ENCODE measurements around the gene DOC2A. TPM values are rescaled to one million over a fixed set of nuclear protein-coding genes. Genes with fewer than 3 reads are reported as not detected.

The DOC2A gene
- total RNA-seq, 1 donor: not detected

- no peak for TF ChIP-seq CTCF (IDR thresholded peaks at IDR 0.05; ENCODE audit: insufficient read depth, low read length)
- no peak overlapping the region for H3K4me3 ChIP-seq (ENCODE audit: low read depth, low read length)
- DNase-seq (ENCODE audit: low read depth): peak; percentile 58
Measured at GRCh38 chr16:29992344-29992967, 18.4 kb downstream of the DOC2A start.

GRCh38 chr16:29991571-29991904 lies 19.3 kb downstream of the DOC2A start:
- H3K4me3 ChIP-seq (ENCODE audit: low read depth, low read length): no peak overlapping the region
- no peak for TF ChIP-seq CTCF (IDR thresholded peaks at IDR 0.05; ENCODE audit: insufficient read depth, low read length)
- no peak for DNase-seq (ENCODE audit: low read depth)

- TF ChIP-seq CTCF (IDR thresholded peaks at IDR 0.05; ENCODE audit: insufficient read depth, low read length): no peak
- no peak for DNase-seq (ENCODE audit: low read depth)
- H3K4me3 ChIP-seq (ENCODE audit: low read depth, low read length): no peak overlapping the region
Measured at GRCh38 chr16:29990883-29991570, 19.8 kb downstream of the DOC2A start.

- DNase-seq (ENCODE audit: low read depth): no peak
- TF ChIP-seq CTCF (IDR thresholded peaks at IDR 0.05; ENCODE audit: insufficient read depth, low read length): no peak
- no peak overlapping the region for H3K4me3 ChIP-seq (ENCODE audit: low read depth, low read length)
Measured at GRCh38 chr16:29990034-29990433, 20.8 kb downstream of the DOC2A start.

- H3K4me3 ChIP-seq (ENCODE audit: low read depth, low read length): no peak overlapping the region
- no peak for TF ChIP-seq CTCF (IDR thresholded peaks at IDR 0.05; ENCODE audit: insufficient read depth, low read length)
- no peak for DNase-seq (ENCODE audit: low read depth)
Measured at GRCh38 chr16:29989111-29989858, 21.5 kb downstream of the DOC2A start.

- no peak for TF ChIP-seq CTCF (IDR thresholded peaks at IDR 0.05; ENCODE audit: insufficient read depth, low read length)
- DNase-seq (ENCODE audit: low read depth): no peak
- H3K4me3 ChIP-seq (ENCODE audit: low read depth, low read length): no peak overlapping the region
Measured at GRCh38 chr16:29988346-29989075, 22.3 kb downstream of the DOC2A start.

Data from fibroblast of the aortic adventitia (primary cell).